HG02981 (cell line): ENCODE data around the gene CRYL1.

Source experiments
- ATAC-seq: cut with Tn5 transposase; IDR thresholded peaks from one replicate; pipeline ENCODE4 v1.9.1; 2021; ENCODE audit warnings: mild to moderate bottlenecking, moderate library complexity; ENCODE audit not compliant: unreplicated experiment

Gene CRYL1

DNA sequence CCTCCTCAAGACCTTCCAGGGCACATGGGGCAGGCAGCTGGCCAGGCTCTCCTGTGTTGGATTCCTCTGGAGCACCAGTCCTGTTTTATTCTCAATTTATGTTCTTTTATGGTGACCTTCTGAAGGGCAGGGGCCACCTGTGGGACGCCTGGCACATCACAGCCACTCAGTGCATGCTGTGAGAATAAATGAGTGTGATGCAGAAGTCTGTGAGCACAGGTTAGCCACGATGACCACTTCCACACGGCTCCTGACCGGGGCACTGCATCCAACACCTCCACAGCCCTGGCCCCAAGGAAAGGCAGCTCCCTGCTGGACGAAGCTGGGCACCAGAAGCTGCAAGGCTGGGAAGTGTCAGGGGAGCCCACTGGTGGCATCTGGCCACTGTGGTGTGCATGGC lies 122.8 kb downstream of the CRYL1 start:
- ATAC-seq = no peak

DNA sequence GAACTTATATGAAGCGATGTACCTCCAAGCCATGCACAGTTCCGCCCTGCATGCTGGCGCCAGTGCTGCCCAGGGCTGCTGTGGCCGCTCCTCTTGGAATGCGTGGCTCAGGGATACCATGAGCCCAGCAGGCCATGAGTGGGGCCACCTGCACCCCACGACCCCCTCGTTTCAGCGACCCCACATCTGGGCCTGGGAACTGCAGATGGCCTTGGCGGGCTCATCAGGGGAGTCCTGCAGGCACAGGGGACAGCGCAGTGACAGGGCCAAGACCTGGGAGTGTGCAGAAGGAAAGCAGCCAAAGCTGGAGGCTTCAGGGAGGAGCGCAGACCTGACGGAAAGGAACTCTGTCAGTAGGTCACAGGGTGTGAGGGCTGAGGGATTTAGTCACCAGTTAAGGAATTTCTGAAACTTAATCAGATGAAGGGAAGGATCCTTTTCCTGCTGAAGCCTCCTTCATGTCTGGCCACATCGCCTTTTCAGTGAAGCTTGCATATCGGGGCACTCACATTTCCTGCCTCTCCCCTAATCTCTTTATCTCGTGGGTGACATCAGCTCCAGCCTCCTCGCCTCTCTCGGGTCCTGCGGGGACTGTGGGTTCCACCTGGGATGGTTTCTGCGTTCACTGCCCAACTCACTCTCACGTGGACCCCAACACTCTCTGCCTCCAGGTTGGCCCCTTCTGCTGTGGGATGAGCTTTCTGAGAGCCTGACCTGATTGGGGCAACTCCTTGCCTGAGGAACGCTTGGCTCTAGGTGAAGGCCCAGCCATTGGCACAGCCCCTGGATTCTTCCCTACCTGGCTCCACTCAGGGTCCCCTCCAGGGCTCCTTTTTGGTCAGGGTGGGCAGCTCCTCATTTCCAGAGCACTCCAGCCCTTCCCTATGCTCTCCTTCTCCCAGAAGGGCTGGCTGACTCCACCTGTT lies 123.5 kb downstream of the CRYL1 start:
- ATAC-seq = no peak

DNA sequence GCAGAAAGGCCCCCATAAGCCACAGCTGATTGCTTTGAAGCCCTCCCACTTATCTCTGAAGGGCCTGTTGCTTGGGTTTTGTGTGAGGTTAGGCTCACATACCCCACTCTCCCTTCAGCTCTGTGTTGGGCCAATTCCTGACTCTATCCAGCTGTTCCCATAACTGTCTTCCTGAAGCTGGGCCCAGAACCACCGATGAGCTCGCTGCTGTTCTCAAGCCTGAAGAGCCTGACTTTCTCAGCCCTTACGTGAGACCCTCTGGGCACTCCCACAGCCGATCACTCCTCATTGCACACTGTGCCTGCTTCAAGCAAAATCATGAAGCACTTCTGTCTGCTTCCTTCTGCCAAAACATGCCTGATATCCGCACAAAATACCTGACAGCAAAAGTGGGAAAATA lies 124.1 kb downstream of the CRYL1 start:
- ATAC-seq = no peak

DNA sequence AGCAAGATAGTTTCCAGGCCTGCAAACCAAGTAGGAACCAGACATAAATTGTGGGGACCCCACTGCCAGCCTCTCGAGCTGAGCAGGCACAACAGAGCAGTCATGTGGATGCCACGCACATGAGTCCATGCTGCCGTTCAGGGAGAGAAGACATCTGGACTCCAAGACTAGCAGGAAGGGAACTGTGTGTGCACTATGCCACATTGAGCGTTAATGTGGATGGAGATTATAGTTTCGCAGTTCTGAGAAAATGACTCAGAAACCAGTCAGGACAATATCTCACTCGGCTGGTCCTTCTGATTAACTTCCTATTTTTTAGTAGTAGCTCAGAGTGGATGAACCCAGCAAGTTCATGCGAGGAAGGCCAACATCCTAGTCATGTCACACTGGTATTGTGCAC lies 124.9 kb downstream of the CRYL1 start:
- ATAC-seq = no peak

DNA sequence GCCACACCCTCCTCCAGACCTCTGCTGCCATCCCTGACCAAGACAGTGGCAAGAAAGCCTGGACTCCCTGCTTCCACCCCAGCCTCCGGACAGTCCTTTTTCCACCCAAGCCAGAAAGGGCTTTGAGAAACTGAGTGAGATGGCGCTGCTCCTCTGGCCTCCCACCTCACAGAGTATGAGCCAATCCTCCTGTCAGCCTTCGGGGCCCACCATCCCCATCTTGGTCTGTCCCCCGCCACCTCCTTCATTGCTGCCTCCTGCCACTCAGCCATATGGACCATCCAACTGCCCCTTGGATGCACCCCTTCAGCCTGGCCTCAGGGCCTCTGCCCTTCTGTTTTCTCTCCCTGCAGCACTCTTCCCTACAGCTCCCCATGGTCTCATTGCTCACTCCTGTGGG lies 125.7 kb downstream of the CRYL1 start:
- no peak for ATAC-seq

DNA sequence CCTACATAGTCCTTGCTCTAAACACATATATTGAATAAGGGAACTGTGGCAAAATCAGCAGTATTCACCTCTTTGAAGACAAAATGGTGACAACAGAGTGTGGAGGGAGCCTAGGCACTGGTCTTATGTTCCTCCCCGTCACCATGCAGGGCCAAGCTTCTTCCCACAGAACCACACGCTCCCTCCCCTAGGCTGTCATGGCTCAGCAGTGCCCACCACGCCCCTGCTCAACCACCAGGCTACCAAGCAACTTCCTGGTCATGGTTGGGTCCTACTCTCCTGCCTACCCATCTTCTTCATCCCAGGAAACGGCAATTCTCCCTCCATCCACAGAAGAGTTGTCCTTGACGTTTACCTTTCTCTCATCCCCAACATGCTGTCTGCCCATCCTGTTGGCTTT lies 126.1 kb downstream of the CRYL1 start:
- ATAC-seq = no peak

DNA sequence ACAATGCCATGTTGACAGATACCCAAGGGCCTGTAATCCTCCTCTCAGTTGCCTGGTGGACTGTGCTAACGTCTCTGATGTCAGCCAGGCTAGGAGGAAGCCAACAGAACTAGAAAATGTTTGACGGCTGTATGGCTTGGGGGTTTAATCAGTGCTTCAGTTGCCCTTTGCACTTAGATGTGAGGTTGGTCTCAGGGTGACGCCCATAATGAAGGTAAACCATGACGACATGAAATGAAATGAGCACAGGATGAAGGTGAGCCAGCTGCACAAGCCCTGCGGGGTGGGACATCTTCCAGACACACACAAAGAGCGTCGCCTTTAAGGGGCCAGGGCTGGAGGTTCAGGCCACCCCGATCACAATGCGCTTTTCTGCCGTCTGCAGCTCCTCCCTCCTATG lies 127.2 kb downstream of the CRYL1 start:
- ATAC-seq = no peak

DNA sequence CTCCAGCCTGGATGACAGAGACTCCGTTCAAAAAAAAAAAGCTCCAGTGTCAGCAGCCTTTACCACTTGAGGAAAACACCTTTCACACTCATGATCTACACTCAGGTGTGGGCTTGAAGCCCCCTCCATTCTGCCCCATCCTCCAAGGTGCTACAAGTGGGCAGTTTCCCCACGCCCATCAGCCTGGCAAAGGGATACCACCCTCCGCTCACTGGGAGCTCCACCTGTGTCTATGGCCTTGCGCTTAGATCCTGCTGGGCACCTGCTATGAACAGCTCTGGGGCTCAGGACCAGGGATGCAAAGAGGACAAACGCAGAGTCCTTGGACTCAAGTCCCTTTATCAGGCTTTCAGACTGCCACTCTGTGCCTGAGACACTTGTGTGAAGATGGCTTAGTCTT lies 127.8 kb downstream of the CRYL1 start:
- no peak for ATAC-seq

DNA sequence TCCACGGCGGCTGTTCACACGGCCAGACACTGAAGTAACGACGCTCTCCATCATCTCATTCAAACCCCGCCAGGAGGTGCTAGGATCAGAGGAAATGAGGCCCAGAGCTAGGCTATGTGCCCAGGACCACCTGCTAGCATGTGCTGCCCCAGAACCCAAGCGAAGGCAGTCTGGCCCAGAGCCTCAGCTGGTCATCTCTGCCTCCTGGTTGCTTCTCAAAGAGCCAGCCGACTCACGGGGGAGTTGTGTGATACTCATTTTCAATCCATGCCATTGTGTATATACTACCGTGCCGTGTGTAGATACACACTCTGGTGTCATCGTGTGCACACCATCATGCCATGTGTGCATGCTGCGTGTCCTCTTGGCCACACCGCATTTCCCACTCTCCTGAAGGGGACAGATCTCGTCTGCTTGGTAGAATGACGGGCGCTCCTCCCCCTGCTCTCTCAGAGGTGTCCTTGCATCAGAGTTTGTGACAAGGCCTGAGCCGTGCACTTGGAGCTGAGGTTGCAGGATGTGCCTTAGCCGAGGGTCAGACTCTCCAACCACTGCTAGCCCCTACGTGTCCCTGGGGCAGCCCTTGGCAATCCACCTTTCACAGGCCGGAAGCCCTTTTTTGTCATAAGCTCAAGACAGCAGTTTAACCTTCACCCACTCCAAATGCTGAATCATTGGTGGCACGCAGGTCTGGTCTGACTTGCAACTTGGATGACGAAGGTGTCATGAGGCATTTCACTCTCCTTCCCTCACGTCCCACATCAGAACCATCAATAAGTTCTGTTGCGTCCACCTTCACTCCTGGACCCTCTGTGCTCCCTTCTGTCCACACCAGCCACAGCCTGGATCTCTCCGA lies 130.4 kb downstream of the CRYL1 start:
- ATAC-seq = no peak

DNA sequence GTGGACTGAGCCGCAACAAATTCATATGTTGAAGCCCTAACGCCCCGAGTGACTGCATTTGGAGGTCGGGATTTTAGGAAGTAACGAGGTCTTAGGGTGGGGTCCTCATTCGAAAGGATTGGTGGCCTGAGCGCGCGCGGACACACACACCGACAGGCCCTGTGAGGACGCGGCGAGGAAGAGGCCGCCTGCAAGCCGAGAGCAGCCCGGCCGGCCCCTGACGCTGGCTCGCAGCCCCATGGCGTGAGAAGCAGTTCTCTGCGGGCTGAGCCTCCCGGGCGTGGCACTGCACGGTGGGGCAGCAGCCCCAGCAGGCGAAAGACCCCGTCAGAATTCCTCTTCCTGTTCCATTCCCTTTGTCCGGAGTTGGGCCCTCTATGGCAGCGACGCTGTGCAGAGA lies 131.2 kb downstream of the CRYL1 start:
- ATAC-seq = no peak

DNA sequence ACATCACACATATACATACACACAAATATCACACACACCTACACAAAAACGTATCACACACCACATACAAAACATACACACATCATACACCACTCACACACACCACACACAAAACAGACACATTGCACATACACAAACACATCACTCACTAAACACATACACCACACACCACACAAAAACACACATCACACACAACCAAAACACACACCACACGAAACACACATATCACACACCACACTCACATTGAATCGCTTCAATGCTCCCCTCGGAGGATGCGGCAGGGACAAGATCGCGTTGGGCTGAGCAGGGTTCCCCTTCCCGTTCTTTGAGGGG lies 131.5 kb downstream of the CRYL1 start:
- no peak for ATAC-seq

DNA sequence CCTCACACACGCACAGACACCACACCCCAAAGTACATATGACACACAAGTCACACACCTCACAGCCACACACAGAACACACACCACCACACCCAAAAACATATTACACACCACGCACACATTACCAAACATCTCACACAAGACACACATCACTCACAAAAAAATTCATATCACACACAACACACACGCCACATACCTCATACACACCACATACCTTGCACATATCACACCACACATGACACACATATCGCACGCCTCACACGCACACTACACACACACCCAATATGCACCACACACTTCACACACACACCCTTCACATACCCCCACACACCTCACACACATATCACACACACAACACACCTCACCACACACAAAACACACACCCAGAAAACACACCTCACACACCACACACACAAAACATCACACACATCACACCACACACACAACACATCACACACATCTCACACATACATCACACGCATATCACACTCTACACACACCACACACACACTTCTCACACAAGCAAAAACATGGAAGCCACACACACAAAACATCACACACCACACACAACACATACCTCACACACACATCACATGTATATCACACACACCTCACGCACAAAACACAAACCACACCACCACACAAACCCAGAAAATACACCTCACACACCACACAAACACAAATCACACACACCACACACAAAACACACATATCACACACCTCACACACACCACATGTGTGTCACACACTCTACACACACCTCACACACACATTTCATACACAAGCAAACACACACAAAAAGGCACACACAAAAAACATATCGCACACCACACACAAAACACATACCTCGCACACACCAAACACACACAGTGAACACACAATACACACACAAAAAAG lies 132.1 kb downstream of the CRYL1 start:
- no peak for ATAC-seq

DNA sequence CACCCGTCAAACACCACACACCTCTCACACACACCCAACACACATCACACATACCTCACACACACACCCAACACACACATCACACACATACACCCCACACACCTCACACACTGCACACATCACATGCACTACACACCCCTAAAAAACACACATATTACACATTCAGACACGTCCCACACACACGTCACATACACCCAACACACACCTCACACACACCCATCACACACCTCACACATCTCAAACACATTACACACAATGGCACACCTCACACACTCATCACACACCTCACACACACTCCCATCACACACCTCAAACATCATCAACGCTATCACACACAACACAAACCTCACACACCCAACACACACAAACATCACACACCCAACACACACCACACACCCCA lies 133.1 kb downstream of the CRYL1 start:
- ATAC-seq = no peak

DNA sequence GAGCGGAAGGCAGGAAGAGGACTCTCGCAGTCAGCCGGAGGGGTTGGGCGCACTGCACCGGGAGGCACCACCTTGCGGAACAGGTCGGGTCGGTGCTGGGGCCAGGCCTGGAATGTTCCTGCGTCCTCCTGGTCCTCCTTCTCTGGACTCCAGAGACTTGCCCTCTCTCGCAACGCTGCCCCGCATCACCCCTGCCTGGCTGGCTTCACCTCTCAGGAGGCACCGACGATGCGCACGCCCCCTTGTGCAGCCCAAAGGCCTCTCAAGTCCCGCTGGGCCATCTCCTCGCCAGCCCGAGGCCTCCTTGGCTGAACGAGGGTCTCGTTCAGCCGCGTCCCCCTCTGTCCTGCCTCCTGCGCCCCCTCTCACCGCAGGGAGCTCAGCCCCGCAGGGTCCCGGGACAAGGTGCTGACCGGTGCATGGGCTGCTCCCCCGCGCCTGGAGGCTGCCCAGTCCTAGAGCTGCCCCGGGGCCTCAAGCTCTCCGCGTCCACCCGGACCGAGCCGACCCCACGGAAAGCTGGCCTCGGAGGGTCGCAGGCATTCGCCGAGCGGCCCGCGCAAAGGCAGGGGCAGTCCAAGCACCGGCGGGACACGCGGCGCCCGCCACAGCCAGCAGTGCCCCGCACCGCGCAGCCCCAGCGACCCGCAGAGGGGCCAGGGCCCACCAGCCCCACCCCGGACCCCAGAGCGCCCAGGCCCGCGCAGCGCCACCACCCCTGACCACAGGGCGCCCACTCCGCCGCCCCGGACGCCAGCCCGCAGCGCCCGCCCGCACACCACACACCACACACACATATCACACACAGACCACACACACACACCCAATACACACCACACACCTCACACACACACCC lies 133.8 kb downstream of the CRYL1 start:
- no peak for ATAC-seq

DNA sequence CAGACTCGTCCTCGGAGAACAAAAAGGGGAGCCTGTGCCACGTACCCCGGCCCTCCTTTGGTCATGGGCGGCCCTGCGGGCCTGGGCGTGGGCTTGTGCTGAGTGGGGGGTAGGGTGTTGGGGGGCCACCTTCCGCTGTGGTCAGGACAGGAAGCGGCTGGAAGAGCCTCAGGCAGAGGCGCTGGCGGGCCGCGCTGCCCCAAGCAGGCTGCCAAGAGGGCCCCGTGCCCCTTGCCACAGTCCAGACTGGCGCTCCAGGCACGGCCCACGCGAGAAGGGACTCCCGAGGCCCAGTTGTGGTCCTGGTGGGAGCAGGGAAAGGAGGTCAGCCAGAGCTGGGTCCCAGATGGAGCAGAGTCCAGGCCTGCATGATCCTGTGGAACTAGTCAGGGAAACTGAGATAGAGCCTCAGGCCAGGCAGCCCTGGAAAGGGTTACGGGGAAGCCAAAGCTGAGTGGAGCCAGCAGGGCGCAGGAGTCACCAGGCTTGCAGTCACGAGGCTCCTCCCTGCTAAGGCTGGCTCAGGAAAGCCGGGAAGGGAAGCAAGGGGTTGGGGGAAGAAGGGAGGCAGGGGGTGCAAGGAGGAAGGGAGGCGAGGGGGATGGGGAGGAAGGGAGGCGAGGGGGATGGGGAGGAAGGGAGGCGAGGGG lies 135.0 kb downstream of the CRYL1 start:
- ATAC-seq = no peak

DNA sequence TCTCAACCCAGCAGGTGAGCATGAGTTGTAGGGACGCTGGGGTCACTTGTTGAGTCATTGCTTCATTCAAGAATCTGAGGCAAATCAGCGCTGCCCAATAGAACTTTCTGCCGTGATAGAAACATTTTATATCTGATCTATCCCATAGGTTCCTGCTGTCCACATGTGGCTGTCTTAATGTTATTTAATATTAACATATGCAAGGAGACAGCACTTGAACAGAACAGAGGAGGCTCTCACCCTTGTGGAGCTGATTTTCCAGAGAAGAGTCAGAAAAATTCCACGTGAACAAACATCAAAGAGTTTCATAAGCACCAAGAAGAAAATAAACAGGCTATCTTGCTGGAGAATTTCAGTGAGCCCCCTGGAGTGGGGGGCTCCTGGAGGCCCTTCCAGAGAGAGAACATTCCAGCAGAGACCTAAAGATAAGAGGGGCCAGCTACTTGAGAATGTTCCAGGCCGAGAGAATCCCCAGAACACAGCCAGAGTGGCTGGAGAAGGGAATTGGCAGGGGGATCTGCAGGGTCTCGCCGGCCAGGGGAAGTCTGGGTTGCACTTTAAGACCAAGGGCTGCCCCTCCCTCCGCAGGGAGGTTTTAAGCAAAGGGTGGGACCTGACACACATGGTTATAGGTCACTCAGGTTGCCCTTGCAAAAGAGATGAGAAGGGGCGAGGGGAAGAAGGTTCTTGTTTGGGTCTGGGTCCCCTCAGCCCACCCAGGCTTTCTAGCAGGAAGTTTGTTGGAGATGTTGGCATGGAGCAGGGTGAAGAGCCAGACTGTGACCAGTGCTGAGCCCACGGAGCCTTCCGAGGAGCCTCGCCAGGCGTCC lies 135.7 kb downstream of the CRYL1 start:
- ATAC-seq = no peak

DNA sequence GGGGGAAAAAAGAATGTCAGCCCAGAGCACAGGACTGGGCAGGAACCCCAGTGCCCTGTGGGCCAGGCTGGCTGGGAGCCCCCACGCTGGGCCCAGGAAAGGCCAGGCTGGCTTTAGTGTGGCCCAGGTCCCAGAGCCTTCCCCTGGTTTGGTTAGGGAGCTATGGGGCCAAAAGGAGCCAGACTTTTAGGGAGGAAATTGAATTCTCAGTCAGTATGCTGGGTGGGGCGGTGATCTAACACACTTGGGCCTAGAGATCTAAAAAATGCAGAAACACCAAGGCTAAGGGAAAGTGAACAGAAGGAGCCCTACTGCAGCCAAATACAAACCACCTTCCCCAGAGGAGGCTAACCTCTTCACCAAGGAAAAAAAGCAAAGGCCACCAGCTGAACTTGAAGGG lies 137.5 kb downstream of the CRYL1 start:
- ATAC-seq = no peak

DNA sequence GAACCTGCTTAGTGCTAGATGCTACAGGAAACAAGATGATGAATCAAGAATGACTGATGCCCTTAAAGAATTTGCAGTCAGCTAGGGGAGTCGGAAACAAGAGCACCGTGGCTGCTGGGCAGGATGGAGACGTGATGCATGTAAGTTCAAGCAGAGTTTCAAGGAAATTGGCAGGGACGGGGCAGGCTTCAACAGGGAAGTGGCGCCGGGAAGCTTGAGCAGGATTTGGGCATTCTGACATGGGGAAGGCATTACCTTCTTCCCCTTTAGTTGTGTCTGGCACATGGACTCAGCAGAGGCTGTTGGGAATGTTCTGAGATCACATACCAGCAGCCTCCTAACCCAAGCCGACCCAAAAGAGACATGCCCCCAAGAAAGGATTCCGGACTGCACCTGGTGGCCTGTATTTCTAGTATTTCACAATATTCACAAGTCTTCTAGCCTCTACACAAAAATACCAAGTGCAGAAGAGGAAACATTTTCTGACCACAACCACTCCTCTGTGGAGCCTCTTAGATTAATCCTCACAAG lies 138.2 kb downstream of the CRYL1 start:
- no peak for ATAC-seq

DNA sequence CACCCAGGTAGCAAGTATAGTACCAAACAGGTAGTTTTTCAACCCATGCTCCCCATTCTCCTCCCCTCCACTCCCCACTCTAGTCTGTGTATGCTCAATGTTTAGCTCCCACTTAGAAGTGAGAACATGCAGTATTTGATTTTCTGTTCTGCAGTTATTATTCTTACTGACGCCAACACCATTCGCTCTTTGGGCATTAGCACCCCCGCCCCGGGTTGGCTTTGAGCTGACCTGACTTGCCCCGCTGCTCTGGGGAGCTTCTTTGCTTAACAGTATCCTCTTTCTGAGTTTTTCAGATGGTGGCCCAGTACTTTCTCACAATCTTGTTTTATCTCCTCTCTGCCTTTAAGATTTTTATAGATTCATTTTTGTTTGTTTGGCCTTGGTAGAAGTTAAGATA lies 138.7 kb downstream of the CRYL1 start:
- no peak for ATAC-seq
